WTC11 (cell line): ENCODE results near the gene CARD14. TPM values are rescaled to one million over a fixed set of nuclear protein-coding genes. Genes with fewer than 3 reads are reported as not detected.

Source experiments
- ATAC-seq: fragments of 200-7000 bp; cut with Tn5 transposase; 2 replicates; pipeline ENCODE4 v1.10.0; 2021; ENCODE audit warnings: mild to moderate bottlenecking, moderate library complexity
- CTCF ChIA-PET: fragments of 300-600 bp; sonication (Branson Sonifier 250); formaldehyde crosslinking; loops from one replicate; lab custom pipeline; 2021; ENCODE audit warnings: antibody characterized with exemption; lab: Charles Lee
- POLR2A ChIA-PET: fragments of 350-600 bp; sonication (Branson Sonifier 250); formaldehyde crosslinking; loops from one replicate; lab custom pipeline; 2021; ENCODE audit warnings: antibody characterized with exemption; lab: Charles Lee
- DNase-seq: peaks from one replicate; pipeline ENCODE4 v3.0.0; 2021; ENCODE audit warnings: low spot score
- H3K27ac Mint-ChIP-seq: 2 replicates; pipeline ENCODE4 v1.8.0; 2021; ENCODE audit warnings: mixed read lengths
- H3K27me3 Mint-ChIP-seq: 2 replicates; pipeline ENCODE4 v1.8.0; 2021; ENCODE audit warnings: low read depth, mild to moderate bottlenecking, moderate library complexity, mixed read lengths
- H3K36me3 Mint-ChIP-seq: 2 replicates; pipeline ENCODE4 v1.8.0; 2021; ENCODE audit warnings: mixed read lengths
- H3K4me1 Mint-ChIP-seq: 2 replicates; pipeline ENCODE4 v1.8.0; 2022; ENCODE audit warnings: mixed read lengths
- H3K4me3 Mint-ChIP-seq: 2 replicates; pipeline ENCODE4 v1.8.0; 2021; ENCODE audit warnings: mild to moderate bottlenecking, moderate library complexity, mixed read lengths
- H3K9me3 Mint-ChIP-seq: 2 replicates; pipeline ENCODE4 v1.8.0; 2021; ENCODE audit warnings: mixed read lengths
- CBFB ChIP-seq: sonication (generic); formaldehyde crosslinking; IDR thresholded peaks from 2 replicates; pipeline ENCODE4 v1.8.1; 2022; ENCODE audit warnings: mild to moderate bottlenecking, low read depth, missing genetic modification reagents
- CREB1 ChIP-seq: sonication (generic); formaldehyde crosslinking; IDR thresholded peaks from 2 replicates; pipeline ENCODE4 v1.8.0; 2023; ENCODE audit warnings: mild to moderate bottlenecking, missing genetic modification reagents
- CREM ChIP-seq: sonication (generic); formaldehyde crosslinking; IDR thresholded peaks from 2 replicates; pipeline ENCODE4 v1.8.1; 2022; ENCODE audit warnings: mild to moderate bottlenecking, missing genetic modification reagents, moderate library complexity
- ESRRA ChIP-seq: sonication (generic); formaldehyde crosslinking; IDR thresholded peaks from 2 replicates; pipeline ENCODE4 v1.8.1; 2022; ENCODE audit warnings: mild to moderate bottlenecking, missing genetic modification reagents, borderline replicate concordance
- FOXJ3 ChIP-seq: sonication (generic); formaldehyde crosslinking; IDR thresholded peaks from 2 replicates; pipeline ENCODE4 v1.9.0; 2021; ENCODE audit warnings: missing genetic modification reagents, mild to moderate bottlenecking, borderline replicate concordance
- TEAD1 ChIP-seq: sonication (generic); formaldehyde crosslinking; IDR thresholded peaks from 2 replicates; pipeline ENCODE4 v1.8.0; 2022; ENCODE audit warnings: mild to moderate bottlenecking, missing genetic modification reagents
- ZNF232 ChIP-seq: sonication (generic); formaldehyde crosslinking; IDR thresholded peaks from 2 replicates; pipeline ENCODE4 v1.8.0; 2022; ENCODE audit warnings: mild to moderate bottlenecking, missing genetic modification reagents
- ZNF423 ChIP-seq: fragments of 250-450 bp; sonication (Bioruptor Pico); IDR thresholded peaks from 2 replicates; pipeline ENCODE4 v2.1.2; 2022; ENCODE audit warnings: mild to moderate bottlenecking, moderate library complexity
- total RNA-seq: library from RNA; stranded (reverse); gene quantifications from 3 replicates; pipeline ENCODE4 v1.2.3, GENCODE V29; 2021
- TF ChIP-seq, protein P1 (sequence below): sonication (generic); formaldehyde crosslinking; IDR thresholded peaks from 2 replicates; pipeline ENCODE4 v1.8.0; 2022; ENCODE audit warnings: mild to moderate bottlenecking, missing genetic modification reagents
- TF ChIP-seq, protein P2 (sequence below): sonication (generic); formaldehyde crosslinking; IDR thresholded peaks from 2 replicates; pipeline ENCODE4 v1.8.0; 2022; ENCODE audit warnings: mild to moderate bottlenecking, missing genetic modification reagents
- TF ChIP-seq, protein P3 (sequence below): sonication (generic); formaldehyde crosslinking; IDR thresholded peaks from 2 replicates; pipeline ENCODE4 v1.8.1; 2022; ENCODE audit warnings: low read depth, mild to moderate bottlenecking, moderate library complexity, missing genetic modification reagents, borderline replicate concordance
- TF ChIP-seq, protein P4 (sequence below): sonication (generic); formaldehyde crosslinking; conservative IDR thresholded peaks from 2 replicates; pipeline ENCODE4 v1.8.1; 2023; ENCODE audit warnings: mild to moderate bottlenecking, low read depth, missing genetic modification reagents, moderate library complexity
- TF ChIP-seq, protein P5 (sequence below): fragments of 250-450 bp; sonication (Bioruptor Pico); IDR thresholded peaks from 2 replicates; pipeline ENCODE4 v1.8.0; 2021; ENCODE audit warnings: mild to moderate bottlenecking
- TF ChIP-seq, protein P6 (sequence below): sonication (generic); formaldehyde crosslinking; IDR thresholded peaks from 2 replicates; pipeline ENCODE4 v1.8.1; 2022; ENCODE audit warnings: mild to moderate bottlenecking, missing genetic modification reagents, moderate library complexity, borderline replicate concordance

CARD14 gene
- total RNA-seq, 1 experiment from 2014 or later, result 0.83 TPM

DNA sequence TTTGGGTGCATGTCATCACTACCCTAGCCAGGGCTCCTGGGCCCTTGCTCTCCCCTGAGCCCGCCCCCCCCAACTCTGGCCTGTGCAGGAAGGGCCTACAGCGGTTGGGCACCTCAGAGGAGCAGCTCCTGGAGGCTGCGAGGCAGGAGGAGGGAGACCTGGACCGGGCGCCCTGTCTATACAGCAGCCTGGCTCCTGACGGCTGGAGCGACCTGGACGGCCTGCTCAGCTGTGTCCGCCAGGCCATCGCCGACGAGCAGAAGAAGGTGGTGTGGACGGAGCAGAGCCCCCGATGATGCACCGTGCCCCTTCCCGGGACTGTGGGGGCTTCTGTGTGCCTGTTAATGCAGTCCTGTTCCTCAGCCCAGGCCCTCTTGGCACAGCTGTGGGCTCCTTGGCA lies 38.2 kb downstream of the CARD14 start:
- Mint-ChIP-seq H3K4me3 (no peak overlapping the region), H3K9me3 (no peaks in the 10 kb centered on the region), H3K27ac (no peak overlapping the region), H3K27me3 (no peaks in the 10 kb centered on the region), H3K36me3 (peaks cover 8% of the 10 kb centered on the region), H3K4me1 (no peaks in the 10 kb centered on the region)
- no peak for DNase-seq
- POLR2A ChIA-PET, result interaction anchor here (0.6 kb wide), 1 partner anchor 210 kb away, joined by 6 read pairs; no protein-coding TSS in a partner anchor
- TF ChIP-seq FOXJ3 (CRISPR knock-in tag) (no peak), ZNF423 (CRISPR knock-in tag) (no peak), CBFB (no peak), ZNF232 (CRISPR knock-in tag) (no peak), TEAD1 (CRISPR knock-in tag) (no peak)
- TF ChIP-seq, protein P1, sequence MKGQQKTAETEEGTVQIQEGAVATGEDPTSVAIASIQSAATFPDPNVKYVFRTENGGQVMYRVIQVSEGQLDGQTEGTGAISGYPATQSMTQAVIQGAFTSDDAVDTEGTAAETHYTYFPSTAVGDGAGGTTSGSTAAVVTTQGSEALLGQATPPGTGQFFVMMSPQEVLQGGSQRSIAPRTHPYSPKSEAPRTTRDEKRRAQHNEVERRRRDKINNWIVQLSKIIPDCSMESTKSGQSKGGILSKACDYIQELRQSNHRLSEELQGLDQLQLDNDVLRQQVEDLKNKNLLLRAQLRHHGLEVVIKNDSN (CRISPR knock-in tag), result no peak
- TF ChIP-seq, protein P2, sequence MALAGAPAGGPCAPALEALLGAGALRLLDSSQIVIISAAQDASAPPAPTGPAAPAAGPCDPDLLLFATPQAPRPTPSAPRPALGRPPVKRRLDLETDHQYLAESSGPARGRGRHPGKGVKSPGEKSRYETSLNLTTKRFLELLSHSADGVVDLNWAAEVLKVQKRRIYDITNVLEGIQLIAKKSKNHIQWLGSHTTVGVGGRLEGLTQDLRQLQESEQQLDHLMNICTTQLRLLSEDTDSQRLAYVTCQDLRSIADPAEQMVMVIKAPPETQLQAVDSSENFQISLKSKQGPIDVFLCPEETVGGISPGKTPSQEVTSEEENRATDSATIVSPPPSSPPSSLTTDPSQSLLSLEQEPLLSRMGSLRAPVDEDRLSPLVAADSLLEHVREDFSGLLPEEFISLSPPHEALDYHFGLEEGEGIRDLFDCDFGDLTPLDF, result no peak
- TF ChIP-seq, protein P3, sequence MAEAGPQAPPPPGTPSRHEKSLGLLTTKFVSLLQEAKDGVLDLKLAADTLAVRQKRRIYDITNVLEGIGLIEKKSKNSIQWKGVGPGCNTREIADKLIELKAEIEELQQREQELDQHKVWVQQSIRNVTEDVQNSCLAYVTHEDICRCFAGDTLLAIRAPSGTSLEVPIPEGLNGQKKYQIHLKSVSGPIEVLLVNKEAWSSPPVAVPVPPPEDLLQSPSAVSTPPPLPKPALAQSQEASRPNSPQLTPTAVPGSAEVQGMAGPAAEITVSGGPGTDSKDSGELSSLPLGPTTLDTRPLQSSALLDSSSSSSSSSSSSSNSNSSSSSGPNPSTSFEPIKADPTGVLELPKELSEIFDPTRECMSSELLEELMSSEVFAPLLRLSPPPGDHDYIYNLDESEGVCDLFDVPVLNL (CRISPR knock-in tag), result no peak
- TF ChIP-seq, protein P4, sequence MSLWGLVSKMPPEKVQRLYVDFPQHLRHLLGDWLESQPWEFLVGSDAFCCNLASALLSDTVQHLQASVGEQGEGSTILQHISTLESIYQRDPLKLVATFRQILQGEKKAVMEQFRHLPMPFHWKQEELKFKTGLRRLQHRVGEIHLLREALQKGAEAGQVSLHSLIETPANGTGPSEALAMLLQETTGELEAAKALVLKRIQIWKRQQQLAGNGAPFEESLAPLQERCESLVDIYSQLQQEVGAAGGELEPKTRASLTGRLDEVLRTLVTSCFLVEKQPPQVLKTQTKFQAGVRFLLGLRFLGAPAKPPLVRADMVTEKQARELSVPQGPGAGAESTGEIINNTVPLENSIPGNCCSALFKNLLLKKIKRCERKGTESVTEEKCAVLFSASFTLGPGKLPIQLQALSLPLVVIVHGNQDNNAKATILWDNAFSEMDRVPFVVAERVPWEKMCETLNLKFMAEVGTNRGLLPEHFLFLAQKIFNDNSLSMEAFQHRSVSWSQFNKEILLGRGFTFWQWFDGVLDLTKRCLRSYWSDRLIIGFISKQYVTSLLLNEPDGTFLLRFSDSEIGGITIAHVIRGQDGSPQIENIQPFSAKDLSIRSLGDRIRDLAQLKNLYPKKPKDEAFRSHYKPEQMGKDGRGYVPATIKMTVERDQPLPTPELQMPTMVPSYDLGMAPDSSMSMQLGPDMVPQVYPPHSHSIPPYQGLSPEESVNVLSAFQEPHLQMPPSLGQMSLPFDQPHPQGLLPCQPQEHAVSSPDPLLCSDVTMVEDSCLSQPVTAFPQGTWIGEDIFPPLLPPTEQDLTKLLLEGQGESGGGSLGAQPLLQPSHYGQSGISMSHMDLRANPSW, result no peak
- CTCF ChIA-PET, result interaction anchor here (0.5 to 4.3 kb wide), 2 partner anchors 12 to 195 kb away, joined by 4 to 18 read pairs; no protein-coding TSS in a partner anchor
- ATAC-seq, result no peak

DNA sequence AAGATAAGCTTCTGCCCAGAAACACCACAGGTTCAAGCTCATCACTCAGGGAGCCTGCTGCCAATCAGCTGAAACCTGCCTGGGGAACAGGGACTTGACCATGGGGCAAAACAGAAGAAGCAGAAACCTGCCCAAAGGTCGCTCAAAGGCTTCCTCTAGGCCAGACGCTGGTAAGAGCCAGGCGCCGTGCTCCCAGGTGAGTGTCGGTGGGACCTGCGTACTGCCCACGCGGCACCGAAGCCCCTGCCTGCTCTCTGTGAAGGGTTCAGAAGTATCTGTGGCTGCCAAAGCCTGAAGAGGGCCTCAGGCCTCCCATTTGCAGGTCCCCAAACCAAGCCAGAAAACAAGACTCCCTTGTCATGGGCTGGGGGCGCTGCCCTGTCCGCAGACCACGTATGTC lies 39.9 kb downstream of the CARD14 start:
- CTCF ChIA-PET, result no interaction called here
- peaks cover 8% of the 10 kb centered on the region for H3K36me3 Mint-ChIP-seq
- no peak for ATAC-seq
- no peak for TF ChIP-seq CREB1 (CRISPR knock-in tag)
- TF ChIP-seq, protein P5, sequence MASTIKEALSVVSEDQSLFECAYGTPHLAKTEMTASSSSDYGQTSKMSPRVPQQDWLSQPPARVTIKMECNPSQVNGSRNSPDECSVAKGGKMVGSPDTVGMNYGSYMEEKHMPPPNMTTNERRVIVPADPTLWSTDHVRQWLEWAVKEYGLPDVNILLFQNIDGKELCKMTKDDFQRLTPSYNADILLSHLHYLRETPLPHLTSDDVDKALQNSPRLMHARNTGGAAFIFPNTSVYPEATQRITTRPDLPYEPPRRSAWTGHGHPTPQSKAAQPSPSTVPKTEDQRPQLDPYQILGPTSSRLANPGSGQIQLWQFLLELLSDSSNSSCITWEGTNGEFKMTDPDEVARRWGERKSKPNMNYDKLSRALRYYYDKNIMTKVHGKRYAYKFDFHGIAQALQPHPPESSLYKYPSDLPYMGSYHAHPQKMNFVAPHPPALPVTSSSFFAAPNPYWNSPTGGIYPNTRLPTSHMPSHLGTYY (CRISPR knock-in tag), result no peak
- TF ChIP-seq ESRRA (CRISPR knock-in tag), result no peak
- no peak for TF ChIP-seq CREM (CRISPR knock-in tag)
- TF ChIP-seq, protein P6, sequence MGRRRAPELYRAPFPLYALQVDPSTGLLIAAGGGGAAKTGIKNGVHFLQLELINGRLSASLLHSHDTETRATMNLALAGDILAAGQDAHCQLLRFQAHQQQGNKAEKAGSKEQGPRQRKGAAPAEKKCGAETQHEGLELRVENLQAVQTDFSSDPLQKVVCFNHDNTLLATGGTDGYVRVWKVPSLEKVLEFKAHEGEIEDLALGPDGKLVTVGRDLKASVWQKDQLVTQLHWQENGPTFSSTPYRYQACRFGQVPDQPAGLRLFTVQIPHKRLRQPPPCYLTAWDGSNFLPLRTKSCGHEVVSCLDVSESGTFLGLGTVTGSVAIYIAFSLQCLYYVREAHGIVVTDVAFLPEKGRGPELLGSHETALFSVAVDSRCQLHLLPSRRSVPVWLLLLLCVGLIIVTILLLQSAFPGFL (CRISPR knock-in tag), result no peak
- TF ChIP-seq, all 79 proteins: peak for 0
- Mint-ChIP-seq H3K27ac (no peak overlapping the region), H3K27me3 (no peaks in the 10 kb centered on the region), H3K4me1 (no peaks in the 10 kb centered on the region), H3K4me3 (no peak overlapping the region), H3K9me3 (no peaks in the 10 kb centered on the region)
- DNase-seq, result no peak
- POLR2A ChIA-PET, result no interaction called here
